ENCODE results near the gene PDGFRB. TPM values are rescaled to one million over a fixed set of nuclear protein-coding genes. Genes with fewer than 3 reads are reported as not detected.

PDGFRB gene
- total RNA-seq, 1 experiment from 2014 or later: 113 TPM

- H3K4me1 ChIP-seq (replicated peaks): peaks cover under 1% of the 10 kb centered on the region; the same call in 1 of the 2 replicates
- H3K36me3 ChIP-seq: no peaks in the 10 kb centered on the region
- H3K4me3 ChIP-seq: no peak overlapping the region
- no peak for DNase-seq (ENCODE audit: low read depth in 1 of 2, low spot score in 2 of 2)
- H3K27ac ChIP-seq: no peak overlapping the region
- H3K27me3 ChIP-seq (replicated peaks): no peaks in the 10 kb centered on the region
- H3K9me3 ChIP-seq (replicated peaks): peaks cover 7% of the 10 kb centered on the region
These were observed 82.0 kb downstream of the PDGFRB start for GRCh38 chr5:150073677-150074076.

DNA sequence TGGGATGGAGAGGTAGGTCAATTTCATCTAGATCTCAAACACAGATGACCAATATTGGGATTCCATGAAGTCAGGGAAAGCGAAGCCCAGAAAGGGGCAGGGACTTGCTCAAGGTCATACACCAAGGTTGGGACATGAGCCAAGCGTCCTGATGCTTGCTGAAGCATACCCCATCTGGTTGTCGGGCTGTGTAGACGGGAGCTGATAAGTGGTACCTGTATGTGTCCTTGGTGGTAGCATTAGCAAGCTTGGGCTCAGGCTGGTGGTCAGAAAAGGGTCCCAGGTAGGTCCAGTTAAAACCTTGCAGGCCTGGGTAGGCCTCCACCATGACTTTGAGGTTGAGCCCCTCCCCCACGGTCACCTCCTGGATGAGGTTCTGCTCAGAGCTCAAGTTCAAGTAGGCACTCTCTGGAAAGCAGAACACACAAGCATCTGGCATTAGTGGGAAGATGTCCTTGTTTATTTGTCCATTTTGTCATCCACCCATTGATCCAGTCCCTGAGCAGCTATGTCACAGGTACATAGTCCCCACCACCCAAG lies 82.5 kb downstream of the PDGFRB start:
- DNase-seq (ENCODE audit: low read depth in 1 of 2, low spot score in 2 of 2): peak in 1 of 2 experiments; percentile 46
- Histone ChIP-seq H3K27me3 (replicated peaks) (no peaks in the 10 kb centered on the region), H3K9me3 (replicated peaks) (peaks cover 7% of the 10 kb centered on the region), H3K4me1 (replicated peaks) (peaks cover 6% of the 10 kb centered on the region), H3K36me3 (no peaks in the 10 kb centered on the region), H3K27ac (no peak overlapping the region), H3K4me3 (no peak overlapping the region)

DNA sequence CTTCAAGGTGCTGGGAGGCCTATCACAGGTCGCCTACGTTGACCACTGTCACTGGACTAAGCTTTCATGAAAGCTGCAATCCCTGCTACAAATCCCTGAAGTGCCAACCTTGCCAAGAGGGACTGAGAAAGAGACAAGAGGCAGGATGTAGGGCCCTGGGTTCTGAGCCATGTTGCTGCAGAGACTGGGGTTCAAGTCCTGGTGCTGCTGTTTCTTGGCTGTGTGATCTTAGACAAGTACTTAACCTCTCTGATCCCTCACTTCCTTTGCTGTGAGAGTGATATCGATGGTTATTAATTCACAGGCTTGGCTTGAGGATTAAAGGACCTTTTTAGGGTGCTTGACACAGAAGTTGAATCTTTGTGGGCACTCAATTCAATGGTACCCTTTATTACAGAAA lies 84.8 kb downstream of the PDGFRB start:
- Histone ChIP-seq H3K4me1 (replicated peaks) (peaks cover 29% of the 10 kb centered on the region), H3K36me3 (no peaks in the 10 kb centered on the region), H3K9me3 (replicated peaks) (peaks cover 7% of the 10 kb centered on the region), H3K27ac (no peak overlapping the region), H3K27me3 (replicated peaks) (no peaks in the 10 kb centered on the region), H3K4me3 (no peak overlapping the region)
- DNase-seq (ENCODE audit: low read depth in 1 of 2, low spot score in 2 of 2): no peak

GRCh38 chr5:150069672-150070627 lies 85.7 kb downstream of the PDGFRB start:
- H3K9me3 ChIP-seq (replicated peaks): peaks cover 7% of the 10 kb centered on the region
- H3K4me1 ChIP-seq (replicated peaks): peaks cover 38% of the 10 kb centered on the region
- H3K4me3 ChIP-seq: no peak overlapping the region
- DNase-seq (ENCODE audit: low read depth in 1 of 2, low spot score in 2 of 2): no peak
- no peaks in the 10 kb centered on the region for H3K27me3 ChIP-seq (replicated peaks)
- H3K27ac ChIP-seq: no peak overlapping the region
- no peaks in the 10 kb centered on the region for H3K36me3 ChIP-seq

DNA sequence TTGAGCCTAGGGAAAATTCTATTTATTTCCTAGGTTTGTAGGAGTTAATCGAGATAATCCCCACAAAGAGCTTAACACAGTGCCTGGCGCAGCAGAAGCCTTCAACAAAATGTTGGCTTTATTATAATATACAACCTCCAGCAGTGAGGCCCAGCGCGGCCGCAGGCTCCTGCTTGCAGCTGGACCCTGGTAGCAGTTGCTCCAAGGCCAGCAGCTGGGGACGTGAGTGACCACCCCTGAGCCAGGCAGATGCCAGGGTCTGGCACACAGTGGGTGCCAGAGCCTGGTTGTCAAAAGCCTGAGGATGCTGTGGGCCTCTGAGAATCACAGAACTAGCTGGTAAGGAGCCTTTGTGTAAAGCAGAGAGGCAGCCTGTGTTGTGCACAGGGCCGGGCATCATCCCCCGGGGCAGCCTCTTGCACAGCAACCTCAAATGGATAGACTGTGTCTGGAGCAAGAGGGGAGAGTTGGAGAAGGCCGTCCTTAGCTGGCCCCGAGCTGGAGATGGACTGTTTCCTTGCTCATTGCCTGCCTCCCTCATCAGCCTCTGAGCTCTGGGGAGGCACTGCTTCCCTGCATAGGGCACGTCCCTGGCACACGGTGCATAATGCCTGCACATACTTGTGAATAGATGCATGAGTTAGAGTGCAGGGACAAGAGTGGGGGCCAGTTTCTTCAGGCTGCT lies 86.5 kb downstream of the PDGFRB start:
- H3K4me1 ChIP-seq (replicated peaks): peaks cover 45% of the 10 kb centered on the region
- no peak overlapping the region for H3K27ac ChIP-seq
- H3K4me3 ChIP-seq: no peak overlapping the region
- no peaks in the 10 kb centered on the region for H3K27me3 ChIP-seq (replicated peaks)
- no peak for DNase-seq (ENCODE audit: low read depth in 1 of 2, low spot score in 2 of 2)
- H3K9me3 ChIP-seq (replicated peaks): peaks cover 7% of the 10 kb centered on the region
- H3K36me3 ChIP-seq: no peaks in the 10 kb centered on the region

GRCh38 chr5:150068472-150068871 lies 87.2 kb downstream of the PDGFRB start:
- H3K27me3 ChIP-seq (replicated peaks): no peaks in the 10 kb centered on the region
- H3K4me1 ChIP-seq (replicated peaks): peaks cover 45% of the 10 kb centered on the region
- no peak for DNase-seq (ENCODE audit: low read depth in 1 of 2, low spot score in 2 of 2)
- H3K27ac ChIP-seq: no peak overlapping the region
- peaks cover 3% of the 10 kb centered on the region for H3K9me3 ChIP-seq (replicated peaks)
- no peak overlapping the region for H3K4me3 ChIP-seq
- H3K36me3 ChIP-seq: no peaks in the 10 kb centered on the region

DNA sequence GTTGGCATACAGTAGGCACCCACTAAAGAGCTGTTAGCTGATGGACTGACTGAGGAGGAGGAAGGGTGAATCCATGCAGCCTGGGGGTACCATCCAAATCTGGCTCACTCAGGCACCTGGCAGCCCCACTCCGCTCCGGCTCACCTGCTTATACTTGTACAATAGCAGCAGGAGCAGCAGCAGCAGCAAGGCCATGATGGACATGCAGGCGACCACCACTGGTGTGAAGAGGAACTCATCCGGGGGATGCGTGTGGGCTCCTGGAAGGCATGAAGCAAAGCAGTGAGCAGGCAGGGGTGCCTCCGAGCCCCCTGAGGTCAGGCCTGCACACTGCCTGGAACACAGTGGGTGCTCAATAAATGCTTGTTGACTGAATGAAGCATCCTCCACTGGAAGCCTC lies 87.6 kb downstream of the PDGFRB start:
- no peaks in the 10 kb centered on the region for H3K27me3 ChIP-seq (replicated peaks)
- H3K4me3 ChIP-seq: no peak overlapping the region
- peaks cover 47% of the 10 kb centered on the region for H3K4me1 ChIP-seq (replicated peaks)
- no peaks in the 10 kb centered on the region for H3K36me3 ChIP-seq
- peaks cover under 1% of the 10 kb centered on the region for H3K9me3 ChIP-seq (replicated peaks)
- DNase-seq (ENCODE audit: low read depth in 1 of 2, low spot score in 2 of 2): no peak
- H3K27ac ChIP-seq: no peak overlapping the region

DNA sequence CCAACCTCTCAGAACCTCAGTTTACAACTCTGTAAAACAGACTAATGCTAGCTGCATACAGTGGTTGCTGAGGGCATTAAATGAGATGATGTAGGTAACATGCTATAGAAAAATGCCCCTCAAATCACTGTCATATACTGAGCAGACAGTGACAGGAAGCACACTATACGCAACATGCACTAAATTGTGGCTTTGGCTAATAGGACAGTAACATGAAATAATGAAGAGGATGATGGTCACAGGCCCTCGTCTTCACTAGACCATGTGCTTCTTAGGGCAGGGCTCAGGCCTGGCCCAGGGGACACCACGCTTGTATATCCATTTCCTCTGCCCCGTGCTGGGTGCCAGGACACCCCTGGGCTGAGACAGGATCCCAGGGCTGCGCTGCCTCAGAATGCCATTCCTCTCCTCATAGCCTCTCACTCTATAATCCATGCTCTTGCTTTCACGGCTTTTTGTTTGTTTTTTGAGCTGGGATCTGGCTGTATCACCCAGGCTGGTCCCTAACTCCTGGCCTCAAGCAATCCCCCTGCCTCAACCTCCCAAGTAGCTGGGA lies 88.2 kb downstream of the PDGFRB start:
- Histone ChIP-seq H3K27me3 (replicated peaks) (no peaks in the 10 kb centered on the region), H3K27ac (no peak overlapping the region), H3K36me3 (no peaks in the 10 kb centered on the region), H3K4me1 (replicated peaks) (peaks cover 53% of the 10 kb centered on the region), H3K4me3 (no peak overlapping the region), H3K9me3 (replicated peaks) (no peaks in the 10 kb centered on the region)
- no peak for DNase-seq (ENCODE audit: low read depth in 1 of 2, low spot score in 2 of 2)

- Histone ChIP-seq H3K4me1 (replicated peaks) (peaks cover 58% of the 10 kb centered on the region), H3K4me3 (no peak overlapping the region), H3K27ac (peak overlapping the region; percentile 62), H3K27me3 (replicated peaks) (no peaks in the 10 kb centered on the region), H3K9me3 (replicated peaks) (no peaks in the 10 kb centered on the region), H3K36me3 (no peaks in the 10 kb centered on the region)
- peak in 1 of 2 experiments; percentile 41 for DNase-seq (ENCODE audit: low read depth in 1 of 2, low spot score in 2 of 2)
These were observed 88.7 kb downstream of the PDGFRB start for GRCh38 chr5:150066901-150067396.

DNA sequence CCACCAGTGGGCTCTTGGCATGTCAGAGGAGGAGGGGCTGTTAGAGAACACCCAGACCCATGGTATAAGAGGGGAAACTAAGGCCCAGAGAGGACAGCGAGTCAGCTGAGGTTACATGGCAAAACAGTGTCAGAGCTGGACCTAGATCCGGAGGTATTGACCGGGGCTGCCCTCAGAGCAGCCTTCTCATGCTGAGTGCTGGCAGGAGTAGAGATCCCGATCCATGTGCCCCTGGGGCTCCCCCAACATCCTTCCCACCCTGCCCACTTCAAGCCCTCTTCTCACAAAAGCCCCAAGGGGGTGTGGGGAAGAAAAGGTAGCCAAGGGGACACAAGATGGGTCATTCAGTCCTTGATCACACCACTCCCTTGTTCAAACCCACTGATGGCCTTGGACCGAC lies 89.2 kb downstream of the PDGFRB start:
- Histone ChIP-seq H3K27me3 (replicated peaks) (no peaks in the 10 kb centered on the region), H3K36me3 (no peaks in the 10 kb centered on the region), H3K4me3 (no peak overlapping the region), H3K4me1 (replicated peaks) (peaks cover 62% of the 10 kb centered on the region), H3K27ac (peak overlapping the region; percentile 62), H3K9me3 (replicated peaks) (no peaks in the 10 kb centered on the region)
- no peak for DNase-seq (ENCODE audit: low read depth in 1 of 2, low spot score in 2 of 2)

- peak overlapping the region; percentile 62 for H3K27ac ChIP-seq
- DNase-seq (ENCODE audit: low read depth in 1 of 2, low spot score in 2 of 2): peak; percentile 62 to 85
- H3K4me3 ChIP-seq: no peak overlapping the region
- H3K4me1 ChIP-seq (replicated peaks): peaks cover 62% of the 10 kb centered on the region
- H3K27me3 ChIP-seq (replicated peaks): no peaks in the 10 kb centered on the region
- H3K9me3 ChIP-seq (replicated peaks): no peaks in the 10 kb centered on the region
- no peaks in the 10 kb centered on the region for H3K36me3 ChIP-seq
These were observed 89.8 kb downstream of the PDGFRB start for GRCh38 chr5:150065886-150066285.

DNA sequence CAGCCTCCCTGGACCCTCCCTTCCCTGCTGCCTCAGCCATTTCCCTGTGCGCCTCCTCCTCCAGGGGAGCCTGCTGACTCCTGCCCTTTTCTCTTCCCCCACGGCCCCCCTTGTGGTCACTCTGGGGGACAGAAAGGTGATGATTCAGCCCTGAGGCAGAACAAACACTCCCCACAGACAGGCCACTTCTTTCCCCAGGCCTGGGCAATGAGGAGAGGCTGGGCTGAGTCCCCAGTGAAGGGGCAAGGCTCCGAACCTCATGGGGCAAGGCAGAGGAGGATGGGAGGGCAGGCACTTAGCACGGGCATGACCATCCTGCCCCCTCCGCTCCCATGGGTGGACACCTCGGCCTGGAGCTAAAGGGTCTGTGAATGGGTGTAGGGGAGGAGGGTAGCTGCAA lies 90.3 kb downstream of the PDGFRB start:
- no peak overlapping the region for H3K4me3 ChIP-seq
- peak overlapping the region; percentile 62 for H3K27ac ChIP-seq

DNA sequence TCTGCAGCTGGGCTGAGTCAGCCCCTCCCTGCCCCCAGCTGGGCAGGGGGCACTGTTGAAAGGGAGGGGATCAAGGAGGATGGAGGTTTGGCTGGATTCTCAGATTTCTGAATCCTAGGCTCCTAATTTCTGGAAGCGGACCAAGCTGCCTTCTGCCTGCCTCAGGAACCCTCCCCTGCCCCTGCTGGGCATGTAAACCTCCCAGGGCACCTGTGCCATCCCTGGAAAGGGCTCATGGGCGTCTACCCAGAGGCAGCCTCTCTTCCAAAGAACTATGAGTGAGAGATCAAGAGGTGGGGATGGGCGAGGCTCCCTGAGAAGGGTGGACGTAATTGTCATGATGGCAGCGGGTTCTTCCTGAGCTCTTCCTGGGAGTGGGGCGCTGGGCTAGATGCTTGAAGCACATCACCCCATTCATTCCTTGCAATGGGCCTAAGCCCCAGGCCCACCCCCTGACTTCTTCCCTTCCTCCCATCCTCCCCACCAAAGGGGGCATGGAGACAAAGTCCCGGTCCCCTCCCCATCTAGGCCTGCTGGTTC lies 90.9 kb downstream of the PDGFRB start:
- Histone ChIP-seq H3K27me3 (replicated peaks) (no peaks in the 10 kb centered on the region), H3K36me3 (no peaks in the 10 kb centered on the region), H3K4me1 (replicated peaks) (peaks cover 62% of the 10 kb centered on the region), H3K4me3 (no peak overlapping the region), H3K27ac (peak overlapping the region; percentile 62; the same call in 1 of the 2 replicates), H3K9me3 (replicated peaks) (no peaks in the 10 kb centered on the region)
- DNase-seq (ENCODE audit: low read depth in 1 of 2, low spot score in 2 of 2): no peak

More for the DNA sequence above, 90.3 kb downstream of the PDGFRB start:
- H3K36me3 ChIP-seq: no peaks in the 10 kb centered on the region
- no peaks in the 10 kb centered on the region for H3K27me3 ChIP-seq (replicated peaks)
- H3K9me3 ChIP-seq (replicated peaks): no peaks in the 10 kb centered on the region
- peaks cover 62% of the 10 kb centered on the region for H3K4me1 ChIP-seq (replicated peaks)
- peak; percentile 77 to 86 for DNase-seq (ENCODE audit: low read depth in 1 of 2, low spot score in 2 of 2)

Measured in SJSA1 (cell line).